GM23338 (cell line): ENCODE results near the gene LMF1. TPM values are rescaled to one million over a fixed set of nuclear protein-coding genes. Genes with fewer than 3 reads are reported as not detected.

Experiments used
- ATAC-seq: fragments of 200-7000 bp; cut with Tn5 transposase; 3 replicates; pipeline ENCODE4 v1.9.1; 2020
- DNase-seq: peaks from one replicate; pipeline ENCODE4 v3.0.0-alpha.2; 2015; ENCODE audit warnings: low spot score
- H2AFZ ChIP-seq: fragments of 200-600 bp; sonication (generic); 2 replicates; pipeline ENCODE4 v1.8.0; 2016; ENCODE audit warnings: antibody characterized with exemption, mild to moderate bottlenecking, moderate library complexity
- H3F3A ChIP-seq: fragments of 200-600 bp; sonication (generic); replicated peaks from 2 replicates; pipeline ENCODE4 v1.8.0; 2017; ENCODE audit warnings: antibody characterized with exemption, mixed run types, low read depth
- H3K27ac ChIP-seq: fragments of 200-600 bp; sonication (generic); 2 replicates; pipeline ENCODE4 v1.6.1; 2016; ENCODE audit warnings: low read depth
- H3K27me3 ChIP-seq: fragments of 200-600 bp; sonication (generic); 2 replicates; pipeline ENCODE4 v1.8.0; 2016; ENCODE audit warnings: mild to moderate bottlenecking, mixed run types, moderate library complexity; ENCODE audit not compliant: insufficient read depth
- H3K36me3 ChIP-seq: fragments of 200-600 bp; sonication (generic); 2 replicates; pipeline ENCODE4 v1.8.0; 2016; ENCODE audit warnings: mild to moderate bottlenecking; ENCODE audit not compliant: insufficient read depth
- H3K4me1 ChIP-seq: fragments of 200-600 bp; sonication (generic); 2 replicates; pipeline ENCODE4 v1.8.0; 2016; ENCODE audit warnings: mild to moderate bottlenecking, moderate library complexity; ENCODE audit not compliant: insufficient read depth
- H3K4me2 ChIP-seq: fragments of 200-600 bp; sonication (generic); 2 replicates; pipeline ENCODE4 v1.7.1; 2017; ENCODE audit warnings: mixed run types
- H3K4me3 ChIP-seq: fragments of 200-600 bp; sonication (generic); 2 replicates; pipeline ENCODE4 v1.6.1; 2016; ENCODE audit warnings: mixed run types
- H3K79me2 ChIP-seq: fragments of 200-600 bp; sonication (generic); replicated peaks from 2 replicates; pipeline ENCODE4 v1.8.0; 2017; ENCODE audit warnings: mild to moderate bottlenecking; ENCODE audit not compliant: insufficient read depth
- H3K9me2 ChIP-seq: fragments of 200-600 bp; sonication (generic); 2 replicates; pipeline ENCODE4 v1.8.0; 2017; ENCODE audit not compliant: insufficient read depth
- H4K20me1 ChIP-seq: fragments of 200-600 bp; sonication (generic); replicated peaks from 2 replicates; pipeline ENCODE4 v1.8.0; 2017; ENCODE audit warnings: mild to moderate bottlenecking; ENCODE audit not compliant: insufficient read depth
- H3K27ac Mint-ChIP-seq: 2 replicates; pipeline ENCODE4 v1.8.0; 2020; ENCODE audit warnings: inconsistent platforms, mild to moderate bottlenecking, moderate library complexity, mixed read lengths
- H3K27me3 Mint-ChIP-seq: 3 replicates; pipeline ENCODE4 v1.8.0; 2022; ENCODE audit warnings: low read depth, mild to moderate bottlenecking, moderate library complexity, mixed read lengths, inconsistent platforms; ENCODE audit not compliant: insufficient read depth, poor library complexity
- H3K36me3 Mint-ChIP-seq: 3 replicates; pipeline ENCODE4 v1.8.0; 2021; ENCODE audit warnings: low read depth, mild to moderate bottlenecking, inconsistent platforms, moderate library complexity, mixed read lengths
- H3K4me1 Mint-ChIP-seq: 3 replicates; pipeline ENCODE4 v1.8.0; 2020; ENCODE audit warnings: mild to moderate bottlenecking, inconsistent platforms, mixed read lengths
- H3K4me3 Mint-ChIP-seq: 3 replicates; pipeline ENCODE4 v1.8.0; 2021; ENCODE audit warnings: moderate library complexity, mild to moderate bottlenecking, inconsistent platforms, mixed read lengths
- H3K9me3 Mint-ChIP-seq: 3 replicates; pipeline ENCODE4 v1.8.0; 2020; ENCODE audit warnings: moderate library complexity, mild to moderate bottlenecking, inconsistent platforms, mixed read lengths
- ETS1 ChIP-seq: IDR thresholded peaks from 2 replicates; pipeline ENCODE4 v1.6.1; 2016; ENCODE audit warnings: antibody characterized with exemption
- EZH2 ChIP-seq: fragments of 200-600 bp; sonication (generic); IDR thresholded peaks from one replicate; pipeline ENCODE4 v1.8.0; 2017; ENCODE audit warnings: antibody characterized with exemption, mild to moderate bottlenecking, low read depth; ENCODE audit not compliant: unreplicated experiment
- NANOG ChIP-seq: IDR thresholded peaks from 2 replicates; pipeline ENCODE4 v1.6.1; 2016; ENCODE audit warnings: antibody characterized with exemption, borderline replicate concordance
- ZNF331 ChIP-seq: fragments of 250-450 bp; sonication (Bioruptor Pico); IDR thresholded peaks from 2 replicates; pipeline ENCODE4 v1.5.0; 2020; ENCODE audit warnings: low read depth, mild to moderate bottlenecking, moderate library complexity
- polyA plus RNA-seq: library from polyadenylated mRNA; unstranded; fragments of >200 nt; fragmentation: Nextera tagmentation; extraction: Ambion mirVana; gene quantifications from 2 replicates; pipeline ENCODE4 v1.2.1, GENCODE V29; 2016
- total RNA-seq: library from RNA; depleted of rRNA; stranded (reverse); fragments of >200 nt; shearing (Covaris generic); gene quantifications from 2 replicates; pipeline ENCODE4 v1.2.3, GENCODE V29; 2014
- TF ChIP-seq, protein P1 (sequence below), 2 experiments: fragments of 200-600 bp in 1 of 2; sonication (generic) in 1 of 2; conservative IDR thresholded peaks; 2 replicates each; pipeline versions ENCODE4 v1.5.1 to v1.6.1; 2016 to 2017; ENCODE audit warnings: antibody characterized with exemption in 2 of 2, low read depth in 2 of 2, mild to moderate bottlenecking in 2 of 2, moderate library complexity in 1 of 2
- TF ChIP-seq, protein P2 (sequence below): fragments of 250-450 bp; sonication (Bioruptor Pico); IDR thresholded peaks from 2 replicates; pipeline ENCODE4 v1.5.0; 2020; ENCODE audit warnings: mild to moderate bottlenecking, moderate library complexity

Gene LMF1
- total and polyA plus RNA-seq, 2 experiments from 2014 or later = 4.2 to 10.1 TPM

GRCh38 chr16:876523-877241, 94.1 kb downstream of the LMF1 start:
- Mint-ChIP-seq H3K9me3 (no peaks in the 10 kb centered on the region), H3K27ac (no peak overlapping the region), H3K27me3 (peaks cover 5% of the 10 kb centered on the region), H3K4me3 (no peak overlapping the region), H3K36me3 (no peaks in the 10 kb centered on the region), H3K4me1 (peaks cover 3% of the 10 kb centered on the region; the same call in 1 of the 3 replicates)
- no peak for ATAC-seq
- Histone ChIP-seq H3K4me1 (no peaks in the 10 kb centered on the region), H3K27ac (no peak overlapping the region), H3F3A (no peaks in the 10 kb centered on the region), H3K36me3 (no peaks in the 10 kb centered on the region), H4K20me1 (no peaks in the 10 kb centered on the region), H2AFZ (no peak overlapping the region), H3K4me2 (no peak overlapping the region), H3K27me3 (no peaks in the 10 kb centered on the region), H3K4me3 (no peak overlapping the region), H3K9me2 (no peaks in the 10 kb centered on the region), H3K79me2 (no peaks in the 10 kb centered on the region)
- DNase-seq = no peak
- TF ChIP-seq, protein P1, sequence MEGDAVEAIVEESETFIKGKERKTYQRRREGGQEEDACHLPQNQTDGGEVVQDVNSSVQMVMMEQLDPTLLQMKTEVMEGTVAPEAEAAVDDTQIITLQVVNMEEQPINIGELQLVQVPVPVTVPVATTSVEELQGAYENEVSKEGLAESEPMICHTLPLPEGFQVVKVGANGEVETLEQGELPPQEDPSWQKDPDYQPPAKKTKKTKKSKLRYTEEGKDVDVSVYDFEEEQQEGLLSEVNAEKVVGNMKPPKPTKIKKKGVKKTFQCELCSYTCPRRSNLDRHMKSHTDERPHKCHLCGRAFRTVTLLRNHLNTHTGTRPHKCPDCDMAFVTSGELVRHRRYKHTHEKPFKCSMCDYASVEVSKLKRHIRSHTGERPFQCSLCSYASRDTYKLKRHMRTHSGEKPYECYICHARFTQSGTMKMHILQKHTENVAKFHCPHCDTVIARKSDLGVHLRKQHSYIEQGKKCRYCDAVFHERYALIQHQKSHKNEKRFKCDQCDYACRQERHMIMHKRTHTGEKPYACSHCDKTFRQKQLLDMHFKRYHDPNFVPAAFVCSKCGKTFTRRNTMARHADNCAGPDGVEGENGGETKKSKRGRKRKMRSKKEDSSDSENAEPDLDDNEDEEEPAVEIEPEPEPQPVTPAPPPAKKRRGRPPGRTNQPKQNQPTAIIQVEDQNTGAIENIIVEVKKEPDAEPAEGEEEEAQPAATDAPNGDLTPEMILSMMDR (conservative IDR thresholded peaks at IDR 0.05; ENCODE audit: low read depth in 2 of 2) = no peak
- TF ChIP-seq ETS1 (no peak), ZNF331 (CRISPR knock-in tag) (no peak), NANOG (no peak), EZH2 (no peak)
- TF ChIP-seq, protein P2, sequence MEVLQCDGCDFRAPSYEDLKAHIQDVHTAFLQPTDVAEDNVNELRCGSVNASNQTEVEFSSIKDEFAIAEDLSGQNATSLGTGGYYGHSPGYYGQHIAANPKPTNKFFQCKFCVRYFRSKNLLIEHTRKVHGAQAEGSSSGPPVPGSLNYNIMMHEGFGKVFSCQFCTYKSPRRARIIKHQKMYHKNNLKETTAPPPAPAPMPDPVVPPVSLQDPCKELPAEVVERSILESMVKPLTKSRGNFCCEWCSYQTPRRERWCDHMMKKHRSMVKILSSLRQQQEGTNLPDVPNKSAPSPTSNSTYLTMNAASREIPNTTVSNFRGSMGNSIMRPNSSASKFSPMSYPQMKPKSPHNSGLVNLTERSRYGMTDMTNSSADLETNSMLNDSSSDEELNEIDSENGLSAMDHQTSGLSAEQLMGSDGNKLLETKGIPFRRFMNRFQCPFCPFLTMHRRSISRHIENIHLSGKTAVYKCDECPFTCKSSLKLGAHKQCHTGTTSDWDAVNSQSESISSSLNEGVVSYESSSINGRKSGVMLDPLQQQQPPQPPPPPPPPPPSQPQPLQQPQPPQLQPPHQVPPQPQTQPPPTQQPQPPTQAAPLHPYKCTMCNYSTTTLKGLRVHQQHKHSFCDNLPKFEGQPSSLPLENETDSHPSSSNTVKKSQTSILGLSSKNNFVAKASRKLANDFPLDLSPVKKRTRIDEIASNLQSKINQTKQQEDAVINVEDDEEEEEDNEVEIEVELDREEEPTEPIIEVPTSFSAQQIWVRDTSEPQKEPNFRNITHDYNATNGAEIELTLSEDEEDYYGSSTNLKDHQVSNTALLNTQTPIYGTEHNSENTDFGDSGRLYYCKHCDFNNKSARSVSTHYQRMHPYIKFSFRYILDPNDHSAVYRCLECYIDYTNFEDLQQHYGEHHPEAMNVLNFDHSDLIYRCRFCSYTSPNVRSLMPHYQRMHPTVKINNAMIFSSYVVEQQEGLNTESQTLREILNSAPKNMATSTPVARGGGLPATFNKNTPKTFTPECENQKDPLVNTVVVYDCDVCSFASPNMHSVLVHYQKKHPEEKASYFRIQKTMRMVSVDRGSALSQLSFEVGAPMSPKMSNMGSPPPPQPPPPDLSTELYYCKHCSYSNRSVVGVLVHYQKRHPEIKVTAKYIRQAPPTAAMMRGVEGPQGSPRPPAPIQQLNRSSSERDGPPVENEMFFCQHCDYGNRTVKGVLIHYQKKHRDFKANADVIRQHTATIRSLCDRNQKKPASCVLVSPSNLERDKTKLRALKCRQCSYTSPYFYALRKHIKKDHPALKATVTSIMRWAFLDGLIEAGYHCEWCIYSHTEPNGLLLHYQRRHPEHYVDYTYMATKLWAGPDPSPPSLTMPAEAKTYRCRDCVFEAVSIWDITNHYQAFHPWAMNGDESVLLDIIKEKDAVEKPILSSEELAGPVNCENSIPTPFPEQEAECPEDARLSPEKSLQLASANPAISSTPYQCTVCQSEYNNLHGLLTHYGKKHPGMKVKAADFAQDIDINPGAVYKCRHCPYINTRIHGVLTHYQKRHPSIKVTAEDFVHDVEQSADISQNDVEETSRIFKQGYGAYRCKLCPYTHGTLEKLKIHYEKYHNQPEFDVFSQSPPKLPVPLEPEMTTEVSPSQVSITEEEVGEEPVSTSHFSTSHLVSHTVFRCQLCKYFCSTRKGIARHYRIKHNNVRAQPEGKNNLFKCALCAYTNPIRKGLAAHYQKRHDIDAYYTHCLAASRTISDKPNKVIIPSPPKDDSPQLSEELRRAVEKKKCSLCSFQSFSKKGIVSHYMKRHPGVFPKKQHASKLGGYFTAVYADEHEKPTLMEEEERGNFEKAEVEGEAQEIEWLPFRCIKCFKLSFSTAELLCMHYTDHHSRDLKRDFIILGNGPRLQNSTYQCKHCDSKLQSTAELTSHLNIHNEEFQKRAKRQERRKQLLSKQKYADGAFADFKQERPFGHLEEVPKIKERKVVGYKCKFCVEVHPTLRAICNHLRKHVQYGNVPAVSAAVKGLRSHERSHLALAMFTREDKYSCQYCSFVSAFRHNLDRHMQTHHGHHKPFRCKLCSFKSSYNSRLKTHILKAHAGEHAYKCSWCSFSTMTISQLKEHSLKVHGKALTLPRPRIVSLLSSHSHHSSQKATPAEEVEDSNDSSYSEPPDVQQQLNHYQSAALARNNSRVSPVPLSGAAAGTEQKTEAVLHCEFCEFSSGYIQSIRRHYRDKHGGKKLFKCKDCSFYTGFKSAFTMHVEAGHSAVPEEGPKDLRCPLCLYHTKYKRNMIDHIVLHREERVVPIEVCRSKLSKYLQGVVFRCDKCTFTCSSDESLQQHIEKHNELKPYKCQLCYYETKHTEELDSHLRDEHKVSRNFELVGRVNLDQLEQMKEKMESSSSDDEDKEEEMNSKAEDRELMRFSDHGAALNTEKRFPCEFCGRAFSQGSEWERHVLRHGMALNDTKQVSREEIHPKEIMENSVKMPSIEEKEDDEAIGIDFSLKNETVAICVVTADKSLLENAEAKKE = no peak
